LNCaP clone FGC (cell line): Measurements from ENCODE around the gene SFTPD.

Experiments used
- DNase-seq: peaks from one replicate; pipeline ENCODE4 v3.0.0-alpha.2; 2011; ENCODE audit warnings: low read depth
- H3K4me3 ChIP-seq: 2 replicates; pipeline ENCODE4 v1.5.1; 2011; ENCODE audit warnings: mild to moderate bottlenecking, low read depth, low read length, control low read depth
- CTCF ChIP-seq: IDR thresholded peaks from 2 replicates; pipeline ENCODE4 v1.5.1; 2012; ENCODE audit warnings: mild to moderate bottlenecking; ENCODE audit not compliant: control insufficient read depth, insufficient read depth; ENCODE audit errors: extremely low read depth

SFTPD gene

GRCh38 chr10:79983286-79983909, 34.5 kb upstream of the SFTPD start:
- no peak overlapping the region for H3K4me3 ChIP-seq
- no peak for TF ChIP-seq CTCF
- DNase-seq = no peak

GRCh38 chr10:79982861-79983260, 34.0 kb upstream of the SFTPD start:
- DNase-seq = no peak
- TF ChIP-seq CTCF = no peak
- H3K4me3 ChIP-seq = no peak overlapping the region

GRCh38 chr10:79982362-79982800, 33.5 kb upstream of the SFTPD start:
- no peak for DNase-seq
- no peak for TF ChIP-seq CTCF
- H3K4me3 ChIP-seq = peak overlapping the region; percentile 58; the same call in 1 of the 2 replicates

GRCh38 chr10:79981450-79982361, 32.8 kb upstream of the SFTPD start:
- TF ChIP-seq CTCF = no peak
- peak overlapping the region; percentile 58 for H3K4me3 ChIP-seq
- no peak for DNase-seq

GRCh38 chr10:79980711-79981110, 31.8 kb upstream of the SFTPD start:
- DNase-seq = no peak
- no peak for TF ChIP-seq CTCF
- no peak overlapping the region for H3K4me3 ChIP-seq

- no peak overlapping the region for H3K4me3 ChIP-seq
- TF ChIP-seq CTCF = no peak
- DNase-seq = no peak
These were observed 31.2 kb upstream of the SFTPD start for GRCh38 chr10:79979976-79980687.
